GM06990 (cell line): ENCODE measurements around the gene CENPK.

Source experiments
- DNase-seq: peaks from one replicate; pipeline ENCODE4 v3.0.0-alpha.2; 2011; ENCODE audit not compliant: insufficient read length; ENCODE audit errors: extremely low read depth
- H3K27me3 ChIP-seq: replicated peaks from 2 replicates; pipeline ENCODE4 v1.6.0; 2011; ENCODE audit warnings: low read length; ENCODE audit not compliant: control insufficient read depth, insufficient read depth
- H3K36me3 ChIP-seq: 2 replicates; pipeline ENCODE4 v1.5.1; 2011; ENCODE audit warnings: low read length; ENCODE audit not compliant: control insufficient read depth, insufficient read depth
- H3K4me3 ChIP-seq: replicated peaks from 2 replicates; pipeline ENCODE4 v1.5.1; 2011; ENCODE audit warnings: low read depth, mild to moderate bottlenecking, control low read depth, low read length
- CTCF ChIP-seq: IDR thresholded peaks from 2 replicates; pipeline ENCODE4 v1.5.1; 2011; ENCODE audit warnings: low read length, control low read depth, mild to moderate bottlenecking, inconsistent platforms; ENCODE audit not compliant: insufficient read depth, poor library complexity, severe bottlenecking

CENPK gene

GRCh38 chr5:65530904-65531303 is 32.1 kb downstream of the CENPK start:
- no peak for DNase-seq
- no peaks in the 10 kb centered on the region for H3K27me3 ChIP-seq
- H3K4me3 ChIP-seq = no peak overlapping the region
- no peak for TF ChIP-seq CTCF
- H3K36me3 ChIP-seq = no peaks in the 10 kb centered on the region; the same call in 1 of the 2 replicates

- TF ChIP-seq CTCF = no peak
- H3K36me3 ChIP-seq = no peaks in the 10 kb centered on the region; the same call in 1 of the 2 replicates
- DNase-seq = no peak
- no peak overlapping the region for H3K4me3 ChIP-seq
- H3K27me3 ChIP-seq = no peaks in the 10 kb centered on the region
Measured at GRCh38 chr5:65525726-65526125, 37.2 kb downstream of the CENPK start.

GRCh38 chr5:65512170-65512937 is 50.6 kb downstream of the CENPK start:
- Histone ChIP-seq H3K4me3 (no peak overlapping the region), H3K36me3 (no peaks in the 10 kb centered on the region), H3K27me3 (no peaks in the 10 kb centered on the region)
- TF ChIP-seq CTCF = no peak
- DNase-seq = no peak

GRCh38 chr5:65508978-65509377 is 54.0 kb downstream of the CENPK start:
- DNase-seq = no peak
- no peak overlapping the region for H3K4me3 ChIP-seq
- no peaks in the 10 kb centered on the region for H3K27me3 ChIP-seq
- H3K36me3 ChIP-seq = no peaks in the 10 kb centered on the region
- TF ChIP-seq CTCF = no peak

GRCh38 chr5:65506961-65507360 is 56.0 kb downstream of the CENPK start:
- Histone ChIP-seq H3K36me3 (no peaks in the 10 kb centered on the region), H3K27me3 (no peaks in the 10 kb centered on the region), H3K4me3 (no peak overlapping the region)
- DNase-seq = no peak
- no peak for TF ChIP-seq CTCF

GRCh38 chr5:65489119-65489518 is 73.8 kb downstream of the CENPK start:
- H3K4me3 ChIP-seq = no peak overlapping the region
- no peaks in the 10 kb centered on the region for H3K27me3 ChIP-seq
- no peak for DNase-seq
- no peak for TF ChIP-seq CTCF
- no peaks in the 10 kb centered on the region for H3K36me3 ChIP-seq
